Adrenal gland (tissue), 12 donors: ENCODE measurements around the gene CKS1B. TPM values are rescaled to one million over a fixed set of nuclear protein-coding genes. Genes with fewer than 3 reads are reported as not detected.

Source experiments
- DNase-seq, 7 donors: peaks; one replicate each; pipeline ENCODE4 v3.0.0-alpha.2; 2019 to 2020
- H3K27ac ChIP-seq, 5 donors: fragments of 200-600 bp; sonication (generic) in 4 of 5; 1 replicate in 3 of 5; 2 replicates in 2 of 5; pipeline versions ENCODE4 v1.5.1 to v1.8.0; 2016 to 2020; ENCODE audit warnings: mild to moderate bottlenecking in 1 of 5
- H3K27me3 ChIP-seq: fragments of 200-600 bp; 2 replicates; pipeline ENCODE4 v1.8.0; 2021
- H3K36me3 ChIP-seq, 2 donors: fragments of 200-600 bp; replicated peaks in 1 of 2; 1 replicate in 1 of 2; 2 replicates in 1 of 2; pipeline versions ENCODE4 v1.5.1 to v1.8.0; 2018 to 2022
- H3K4me1 ChIP-seq, 2 donors: fragments of 200-600 bp; replicated peaks in 1 of 2; 1 replicate in 1 of 2; 2 replicates in 1 of 2; pipeline versions ENCODE4 v1.5.1 to v1.8.0; 2018 to 2021
- H3K4me3 ChIP-seq, 4 donors: fragments of 200-600 bp; sonication (generic) in 3 of 4; one replicate each; pipeline ENCODE4 v1.5.1; 2016 to 2018
- H3K9me3 ChIP-seq, 3 donors: fragments of 200-600 bp; sonication (generic) in 1 of 3; replicated peaks in 1 of 3; 1 replicate in 2 of 3; 2 replicates in 1 of 3; pipeline versions ENCODE4 v1.5.1 to v1.8.0; 2016 to 2021
- CTCF ChIP-seq, 6 experiments: fragments of 450-650 bp in 4 of 6; fragments of 200-600 bp in 2 of 6; sonication (generic) in 1 of 6; IDR thresholded peaks; 1 replicate in 5 of 6; 2 replicates in 1 of 6; pipeline versions ENCODE4 v1.5.1 to v1.8.0; 2016 to 2021; ENCODE audit warnings: antibody characterized with exemption in 6 of 6, mild to moderate bottlenecking in 2 of 6, moderate library complexity in 1 of 6
- POLR2A ChIP-seq, 2 donors: fragments of 450-650 bp; IDR thresholded peaks; one replicate each; pipeline ENCODE4 v1.6.1; 2017; ENCODE audit warnings: antibody characterized with exemption in 2 of 2, mild to moderate bottlenecking in 2 of 2, moderate library complexity in 1 of 2
- WGBS, 4 donors: extraction: QIAGEN DNeasy Blood & Tissue Kit in 2 of 4; methylation state at CpG; one replicate each; pipeline versions ENCODE4 v1.1.5 to v1.1.7; 2013 to 2017; 5-methylcytosine and 5-hydroxymethylcytosine counted together
- intact Hi-C, 2 donors: fragments of 100-400 bp; cut with DNase I; formaldehyde crosslinking; loops; one replicate each; pipeline versions ENCODE4 v1.14.1 to v1.15.0; 2022 to 2023
- polyA plus RNA-seq, 3 donors: library from polyadenylated mRNA; stranded (reverse); fragments of 200-250 nt in 2 of 3; fragments of 350-450 nt in 1 of 3; fragmentation: Illumina TruSeq in 1 of 3; extraction: RNeasy Lipid Tissue Mini Kit (QIAGEN cat#74804) in 1 of 3; gene quantifications; one replicate each; pipeline ENCODE4 v1.2.3, GENCODE V29; 2013 to 2014
- total RNA-seq, 9 donors: library from RNA; depleted of rRNA in 4 of 9; stranded (reverse); fragments of >200 nt in 4 of 9; fragments of 120-200 nt in 1 of 9; fragmentation: NEBNext Ultra II Directional in 1 of 9; extraction: Animal tissue kit (Norgen Biotek cat#: 25700) in 1 of 9; gene quantifications; one replicate each; pipeline versions ENCODE4 v1.1.0 to v1.2.4, GENCODE V29; 2013 to 2023
- donor health status: healthy with polysubstance abuse.
- donor health status: Bipolar disorder and iron deficiency.
- donor health status: DM: yes; HTN: yes; CAD: no.
- donor health status: DM: no; HTN: no; CAD: no.
- donor health status: DM: no; HTN: no; CAD: no.
- donor health status: DM: yes; HTN: yes; CAD: no.

CKS1B gene
- total and polyA plus RNA-seq, 12 donors: 12.4 to 87.0 (median 29.5) TPM

DNA sequence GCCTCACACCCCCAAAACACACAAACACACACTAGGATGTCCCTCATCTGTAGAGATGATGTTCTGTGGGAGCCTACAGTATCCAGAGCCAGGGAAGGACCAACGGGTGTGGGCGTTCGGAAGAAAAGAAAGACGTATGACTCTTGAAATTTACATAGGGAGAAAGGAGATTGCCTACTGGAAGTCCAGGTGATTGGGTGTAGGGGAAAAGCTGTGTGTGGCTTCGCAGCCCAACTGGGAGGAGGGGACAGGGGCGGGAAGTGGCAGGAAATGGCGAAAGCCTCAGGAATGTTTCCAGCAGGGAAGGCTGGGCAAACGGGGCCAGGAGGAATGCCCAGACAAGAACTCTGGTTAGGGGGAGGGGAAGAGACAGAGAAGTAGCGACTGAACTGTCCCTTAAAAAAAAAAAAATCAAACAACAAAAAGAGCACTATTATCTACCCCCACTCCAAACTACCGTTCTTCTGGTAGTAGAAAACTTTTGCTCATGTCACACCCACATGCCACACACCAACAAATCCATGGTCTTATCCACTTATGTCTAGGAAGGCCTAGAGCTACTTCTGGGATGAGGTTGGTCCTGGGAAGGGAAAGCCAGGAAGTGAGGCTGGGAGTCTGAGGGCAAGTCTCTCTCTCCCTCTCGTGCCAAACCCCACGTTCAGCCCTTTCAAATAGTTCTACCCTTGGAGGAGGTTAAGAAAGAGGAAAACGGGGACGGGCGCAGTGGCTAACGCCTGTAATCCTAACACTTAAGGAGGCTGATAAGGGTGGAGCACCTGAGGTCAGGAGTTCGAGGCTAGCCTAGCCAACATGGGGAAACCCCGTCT, 1.8 kb upstream of the CKS1B start:
- intact Hi-C loops: no loop called here
- 14 to 20% (median 18%) methylated on average over 17 to 18 of the region's 18 CpGs for WGBS, 4 donors

GRCh38 chr1:154973344-154974101, 958 bp upstream of the CKS1B start:
- Histone ChIP-seq H3K27me3 (no peaks in the 10 kb centered on the region), H3K9me3 (no peaks in the 10 kb centered on the region), H3K4me1 (peaks cover 39 to 57% of the 10 kb centered on the region in 2 donors), H3K36me3 (no peaks in the 10 kb centered on the region), H3K4me3 (peak overlapping the region in 3 of 4 donors; percentile 38 to 75 (median 48)), H3K27ac (peak overlapping the region; percentile 93 to 100 (median 99))
- TF ChIP-seq CTCF (IDR thresholded peaks at IDR 0.05) (peak in 1 of 6 experiments; percentile 13), POLR2A (IDR thresholded peaks at IDR 0.05) (peak; percentile 55 to 90)
- DNase-seq: peak; percentile 98 to 100 (median 99)
- intact Hi-C loops: no loop called here
- WGBS, 4 donors: 3 to 6% (median 3%) methylated on average over 33 to 37 of the region's 37 CpGs

More for the DNA sequence above, 1.8 kb upstream of the CKS1B start:
- Histone ChIP-seq H3K4me1 (peaks cover 39 to 62% of the 10 kb centered on the region in 2 donors), H3K9me3 (no peaks in the 10 kb centered on the region), H3K27ac (peak overlapping the region; percentile 93 to 100 (median 99)), H3K4me3 (peak overlapping the region in 1 of 4 donors; percentile 75), H3K36me3 (peaks cover 0 to 7% of the 10 kb centered on the region in 2 donors), H3K27me3 (no peaks in the 10 kb centered on the region)
- DNase-seq: peak; percentile 75 to 94 (median 93)
- TF ChIP-seq CTCF (IDR thresholded peaks at IDR 0.05) (no peak), POLR2A (IDR thresholded peaks at IDR 0.05) (peak; percentile 42 to 77)

DNA sequence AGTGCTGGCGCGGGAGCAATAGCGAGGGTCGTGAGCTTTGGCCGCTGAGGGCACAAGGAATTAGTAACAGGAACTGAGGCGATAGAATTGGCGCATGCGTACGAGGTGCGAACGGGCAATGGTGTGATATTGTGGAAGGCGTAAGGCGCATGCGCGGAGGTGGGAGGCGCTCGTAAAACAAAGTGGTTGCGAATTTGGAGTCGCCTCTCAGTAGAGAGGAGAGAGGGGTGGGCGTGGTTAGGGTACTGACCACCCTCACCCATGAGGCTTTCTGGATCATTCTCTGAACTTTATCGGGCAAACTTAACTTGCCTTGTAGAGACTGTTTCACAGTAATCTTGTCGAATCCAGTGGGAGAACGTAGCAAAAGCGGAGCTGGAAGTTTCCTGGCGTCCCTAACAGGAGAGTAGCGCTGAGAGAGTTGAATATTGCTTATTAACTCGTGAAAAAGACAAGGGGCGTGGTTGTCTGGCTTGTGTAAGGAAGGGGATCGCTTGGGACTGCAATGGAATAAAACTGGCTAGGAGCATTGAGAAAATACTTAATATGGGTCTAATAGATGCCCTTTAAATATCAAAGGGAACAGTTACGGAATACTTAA, 427 bp downstream of the CKS1B start:
- peak overlapping the region in 3 of 4 donors; percentile 1 to 75 (median 66) for H3K4me3 ChIP-seq
- peak; percentile 95 to 98 (median 96) for DNase-seq
- peak overlapping the region; percentile 85 to 100 (median 99) for H3K27ac ChIP-seq
- no peaks in the 10 kb centered on the region for H3K36me3 ChIP-seq
- intact Hi-C loops: no loop called here
- no peaks in the 10 kb centered on the region for H3K9me3 ChIP-seq
- no peak for TF ChIP-seq CTCF (IDR thresholded peaks at IDR 0.05)
- TF ChIP-seq POLR2A (IDR thresholded peaks at IDR 0.05): peak; percentile 46 to 94
- no peaks in the 10 kb centered on the region for H3K27me3 ChIP-seq
- peaks cover 37 to 46% of the 10 kb centered on the region in 2 donors for H3K4me1 ChIP-seq
- 0 to 2% (median 0%) methylated on average over 30 of the region's 30 CpGs for WGBS, 4 donors
